Dermis blood vessel endothelial cell (primary cell): Measurements from ENCODE around the gene LPP. TPM values are rescaled to one million over a fixed set of nuclear protein-coding genes. Genes with fewer than 3 reads are reported as not detected.
"Not testable (repeated sequence)": the region's sequence is repeated elsewhere in the genome, so short reads cannot be mapped to it uniquely, and the experiment has no call there.

Experiments used
- DNase-seq: peaks from one replicate; pipeline ENCODE4 v3.0.0; 2010
- total RNA-seq: library from RNA; depleted of rRNA; stranded (reverse); fragments of >200 nt; gene quantifications from 2 replicates; pipeline ENCODE4 v1.2.3, GENCODE V29; 2014

Gene LPP
- total RNA-seq, 1 donor from 2014 or later, result 45.8 TPM

DNA sequence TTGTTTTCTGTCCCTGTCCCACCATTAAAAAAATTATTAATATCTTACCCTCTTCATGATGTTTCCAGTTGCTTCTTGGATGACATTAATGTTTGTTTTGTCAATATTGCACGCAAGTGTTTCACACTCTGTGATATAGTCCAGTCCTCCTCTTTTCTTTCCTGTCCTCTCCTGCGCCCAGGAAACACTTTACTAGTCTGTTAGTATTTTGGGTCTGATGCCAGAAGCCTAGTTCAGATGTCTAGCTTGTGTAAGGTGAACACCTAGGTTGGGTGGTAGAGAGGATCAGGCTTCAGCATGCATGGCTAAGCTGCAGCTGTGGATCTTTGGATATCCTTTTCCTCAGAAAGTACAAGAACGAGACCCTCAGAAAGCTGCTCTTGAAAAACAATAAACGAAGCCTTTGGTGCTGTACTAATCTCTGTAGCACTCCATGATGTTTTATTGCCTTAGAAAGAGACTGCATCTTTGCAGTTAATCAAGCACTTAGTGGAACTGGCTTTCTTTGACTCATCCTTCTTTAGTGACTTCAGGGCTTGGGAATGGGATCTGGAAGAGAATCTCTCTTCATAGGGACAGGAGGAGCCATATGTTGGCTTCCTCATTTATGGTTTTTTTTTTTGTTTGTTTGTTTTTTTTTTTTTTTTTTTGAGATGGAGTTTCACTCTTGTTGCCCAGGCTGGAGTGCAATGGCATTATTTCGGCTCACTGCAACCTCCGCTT, 253.4 kb downstream of the LPP start:
- no peak for DNase-seq

DNA sequence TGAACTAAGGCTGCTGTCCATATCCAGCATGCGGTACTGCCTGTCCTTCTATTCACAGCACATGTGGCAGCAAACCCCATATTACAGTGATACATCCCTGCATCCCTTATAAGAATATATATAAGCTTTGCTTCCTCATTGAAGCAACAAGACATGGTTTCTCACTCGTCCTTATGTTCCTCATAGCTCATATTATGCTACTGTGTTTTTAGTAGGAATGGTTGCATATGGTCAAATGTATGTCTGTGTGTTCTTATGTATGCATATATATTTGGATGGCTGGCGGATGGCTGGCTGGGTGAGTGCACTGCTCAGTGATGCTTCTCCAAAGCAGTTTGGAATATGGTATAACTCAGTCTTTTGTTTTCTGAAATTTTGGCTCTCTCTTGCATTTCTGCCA, 254.9 kb downstream of the LPP start:
- no peak for DNase-seq

DNA sequence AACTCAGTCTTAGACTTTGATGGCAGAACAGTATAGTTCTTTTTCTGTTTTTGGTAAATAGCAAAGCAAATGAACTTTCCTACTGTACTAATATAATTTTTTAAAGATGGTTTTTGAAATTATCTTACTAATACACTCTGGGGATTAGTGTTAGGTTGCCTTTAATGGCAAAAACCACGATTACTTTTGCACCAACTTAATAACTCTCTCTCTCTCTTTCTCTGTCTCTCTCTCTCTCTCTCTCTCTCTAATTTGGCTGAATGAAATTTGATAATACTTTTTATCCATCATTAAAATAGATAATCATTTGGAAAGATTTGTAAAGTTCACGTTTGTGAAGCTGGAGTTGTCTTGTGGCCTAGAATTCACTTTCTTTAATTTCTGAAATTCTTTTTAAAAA, 257.8 kb downstream of the LPP start:
- DNase-seq, result no peak

DNA sequence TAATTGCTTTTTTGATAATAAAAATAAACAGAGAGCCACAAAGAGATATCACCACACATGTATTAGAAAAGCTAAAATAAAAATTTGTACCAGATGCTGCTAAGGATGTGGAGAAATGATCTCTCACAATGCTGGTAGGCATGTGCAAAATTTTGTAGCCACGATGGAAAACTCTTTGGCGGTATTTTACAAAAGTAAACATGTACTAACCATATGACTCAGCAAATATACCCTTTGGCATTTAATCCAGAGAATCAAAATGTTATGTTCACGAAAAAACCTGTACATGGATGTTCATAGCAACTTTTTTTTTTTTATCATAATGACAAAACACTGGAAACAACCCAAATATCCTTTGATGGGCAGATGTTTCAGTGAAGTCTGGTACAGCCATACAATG, 261.2 kb downstream of the LPP start:
- DNase-seq, result no peak

DNA sequence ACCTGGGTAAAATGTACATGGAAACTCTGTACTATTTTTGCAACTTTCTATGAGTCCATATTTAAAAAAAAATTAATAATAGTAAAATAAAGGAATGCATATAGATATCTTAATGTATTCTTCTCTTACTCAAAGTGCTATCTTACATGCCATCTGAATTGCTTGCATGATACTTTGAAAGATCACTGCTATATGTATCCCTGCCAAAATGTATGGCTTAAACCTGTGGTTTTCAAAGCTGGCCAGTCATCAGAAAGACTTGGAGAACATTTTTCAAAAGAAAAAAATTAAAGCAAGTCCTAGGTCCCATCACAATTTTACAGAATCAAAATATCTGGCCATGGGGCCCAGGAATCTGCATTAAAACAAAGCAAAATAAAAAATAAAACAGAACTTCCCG, 262.1 kb downstream of the LPP start:
- DNase-seq, result no peak

DNA sequence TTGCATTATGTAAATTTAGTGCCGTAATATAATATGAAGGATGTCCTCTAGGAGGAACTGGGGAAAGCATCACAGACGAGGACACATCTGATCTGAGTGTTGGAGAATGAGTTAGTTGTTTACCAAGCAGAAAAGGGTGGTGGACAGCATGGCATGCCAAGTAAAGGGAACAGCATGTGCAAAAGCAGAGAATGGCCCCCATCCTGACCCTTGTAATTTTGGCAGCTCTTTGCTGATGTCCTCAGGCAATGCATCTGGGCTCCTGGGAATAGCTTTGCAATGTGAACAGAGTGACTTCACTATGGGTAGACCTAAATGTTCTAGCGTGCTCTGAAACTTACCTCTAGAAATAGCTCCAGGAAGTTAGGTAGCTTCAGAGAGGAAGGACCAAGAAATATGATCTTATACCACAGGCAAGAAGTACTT, 263.3 kb downstream of the LPP start:
- no peak for DNase-seq

DNA sequence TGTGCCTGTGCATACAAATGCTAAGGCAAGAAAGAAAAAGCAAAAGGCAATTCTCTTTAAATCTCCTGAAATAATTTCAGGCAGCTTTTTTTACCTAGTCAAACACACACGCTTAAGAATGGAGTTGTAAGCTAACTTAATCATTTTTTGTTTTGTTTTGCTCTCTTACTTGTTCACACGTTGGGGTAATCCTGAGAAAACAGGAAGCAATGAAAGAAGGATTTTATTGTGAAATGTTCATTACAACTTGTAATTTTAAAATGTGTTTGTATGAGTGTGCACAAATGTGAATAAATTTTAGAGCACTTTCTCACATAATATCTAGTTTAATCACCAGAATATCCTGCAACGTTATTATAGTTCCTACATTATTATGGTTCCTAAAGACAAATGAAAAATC, 263.8 kb downstream of the LPP start:
- no peak for DNase-seq

DNA sequence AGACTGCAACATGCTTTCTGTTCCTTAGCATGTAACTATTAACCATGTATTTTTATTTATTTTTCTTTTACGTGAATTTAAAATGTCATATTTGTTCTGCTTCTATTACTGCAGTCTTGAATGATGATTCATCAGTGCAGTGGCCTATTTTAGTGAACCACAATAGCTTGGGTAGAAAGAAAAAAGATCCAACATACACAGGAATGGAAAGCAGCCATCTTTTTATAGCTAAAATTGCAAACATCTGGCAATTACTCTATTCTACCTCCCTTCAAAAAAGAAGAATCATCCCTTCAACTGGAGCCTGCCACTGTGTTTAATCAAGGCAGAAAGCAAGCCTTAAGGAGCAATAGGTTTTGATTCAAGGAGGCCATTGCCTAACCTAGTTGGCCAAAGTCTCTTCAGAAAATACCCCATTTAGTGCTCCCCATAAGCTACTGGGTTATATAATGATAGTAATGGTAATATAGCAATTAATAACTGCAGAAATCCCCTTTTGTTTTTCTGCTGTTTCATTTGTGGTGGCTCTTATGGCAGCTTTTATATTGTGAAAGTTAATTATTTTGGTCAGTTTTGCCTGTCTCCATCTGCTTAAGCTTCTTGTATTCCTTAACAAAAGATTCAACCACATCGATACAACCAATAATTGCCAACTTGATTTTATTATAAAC, 267.3 kb downstream of the LPP start:
- peak; percentile 53 for DNase-seq

DNA sequence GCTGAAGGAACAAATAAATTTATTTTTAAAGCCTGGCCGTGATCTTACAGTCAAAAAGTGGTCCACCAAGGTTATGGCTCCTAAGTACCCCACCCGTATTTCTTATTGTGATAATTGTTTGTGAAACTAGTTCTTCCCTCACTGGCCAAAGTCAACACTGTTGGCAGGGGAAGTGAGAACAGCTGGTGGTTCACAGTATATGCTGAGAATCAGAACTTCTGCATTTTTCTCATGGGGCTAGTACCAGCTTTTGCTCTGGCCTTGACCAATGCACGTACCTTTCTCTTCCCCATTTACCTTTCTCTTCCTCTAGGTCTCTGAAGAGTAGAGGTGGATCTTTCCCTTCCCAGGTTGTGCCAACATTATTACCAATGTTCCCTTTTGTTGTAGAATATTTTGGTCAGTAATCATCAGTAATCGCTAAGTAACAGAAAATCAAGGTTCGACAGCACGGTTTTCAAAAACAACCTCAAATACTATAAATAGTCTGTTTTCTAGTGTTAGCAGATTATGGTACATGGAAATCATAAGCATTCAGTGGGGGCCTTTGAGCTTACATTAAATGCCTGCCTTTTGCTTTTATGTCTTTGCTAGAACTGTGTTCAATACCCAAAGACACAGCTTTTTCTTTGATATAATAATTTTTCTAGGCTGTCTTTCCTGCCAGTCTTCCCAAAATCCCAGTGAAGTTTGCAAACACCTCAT, 268.0 kb downstream of the LPP start:
- DNase-seq, result no peak

DNA sequence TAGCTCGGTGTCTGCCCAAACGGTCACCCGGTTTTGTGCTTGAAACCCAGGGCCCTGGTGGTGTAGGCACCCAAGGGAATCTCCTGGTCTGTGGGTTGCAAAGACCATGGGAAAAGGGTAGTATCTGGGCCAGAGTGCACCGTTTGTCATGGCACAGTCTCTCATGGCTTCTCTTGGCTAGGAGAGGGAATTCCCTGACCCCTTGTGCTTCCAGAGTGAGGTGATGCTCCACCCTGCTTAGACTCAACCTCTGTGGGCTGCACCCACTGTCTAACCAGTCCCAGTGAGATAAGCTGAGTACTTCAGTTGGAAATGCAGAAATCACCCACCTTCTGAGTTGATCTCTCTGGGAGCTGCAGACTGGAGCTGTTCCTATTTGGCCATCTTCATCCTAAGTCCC, 274.0 kb downstream of the LPP start:
- not testable (repeated sequence) for DNase-seq

DNA sequence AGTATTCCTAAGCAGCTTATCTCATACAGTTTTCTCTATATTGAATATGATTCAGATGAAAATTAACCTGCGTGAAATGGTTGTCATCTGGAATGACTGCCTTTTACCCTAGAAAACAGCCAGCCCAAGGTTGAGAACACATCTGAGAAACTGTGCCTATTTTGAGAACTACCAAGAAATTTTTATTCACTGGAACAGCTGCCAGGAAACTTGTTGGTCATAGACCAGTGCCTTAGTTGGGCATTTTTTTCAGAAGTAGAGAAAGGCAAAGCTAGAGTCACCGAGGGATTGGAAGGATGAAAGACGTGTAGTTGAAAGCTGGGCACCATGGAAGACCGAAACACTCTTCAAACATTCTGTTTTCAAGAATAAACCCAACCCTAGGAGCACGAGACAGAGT, 277.1 kb downstream of the LPP start:
- DNase-seq, result no peak

DNA sequence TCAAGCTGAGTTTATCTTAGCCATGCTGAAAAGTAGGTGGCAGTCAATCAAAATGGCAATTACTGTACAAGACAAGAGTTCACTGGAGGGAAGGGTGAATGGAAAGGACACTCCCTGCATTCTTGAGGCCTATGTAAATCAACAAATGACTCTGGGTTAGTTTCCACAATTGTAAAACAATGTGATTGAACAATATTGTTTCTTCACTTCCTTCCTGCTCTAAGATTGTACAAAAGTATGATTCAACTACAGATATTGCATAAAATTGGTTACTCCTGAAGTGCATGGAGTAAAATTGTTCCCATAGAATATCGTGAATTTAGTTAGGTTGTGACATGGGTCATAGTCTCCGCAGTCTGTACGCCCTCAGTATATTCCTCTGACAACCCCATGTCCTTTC, 277.6 kb downstream of the LPP start:
- peak; percentile 85 for DNase-seq

DNA sequence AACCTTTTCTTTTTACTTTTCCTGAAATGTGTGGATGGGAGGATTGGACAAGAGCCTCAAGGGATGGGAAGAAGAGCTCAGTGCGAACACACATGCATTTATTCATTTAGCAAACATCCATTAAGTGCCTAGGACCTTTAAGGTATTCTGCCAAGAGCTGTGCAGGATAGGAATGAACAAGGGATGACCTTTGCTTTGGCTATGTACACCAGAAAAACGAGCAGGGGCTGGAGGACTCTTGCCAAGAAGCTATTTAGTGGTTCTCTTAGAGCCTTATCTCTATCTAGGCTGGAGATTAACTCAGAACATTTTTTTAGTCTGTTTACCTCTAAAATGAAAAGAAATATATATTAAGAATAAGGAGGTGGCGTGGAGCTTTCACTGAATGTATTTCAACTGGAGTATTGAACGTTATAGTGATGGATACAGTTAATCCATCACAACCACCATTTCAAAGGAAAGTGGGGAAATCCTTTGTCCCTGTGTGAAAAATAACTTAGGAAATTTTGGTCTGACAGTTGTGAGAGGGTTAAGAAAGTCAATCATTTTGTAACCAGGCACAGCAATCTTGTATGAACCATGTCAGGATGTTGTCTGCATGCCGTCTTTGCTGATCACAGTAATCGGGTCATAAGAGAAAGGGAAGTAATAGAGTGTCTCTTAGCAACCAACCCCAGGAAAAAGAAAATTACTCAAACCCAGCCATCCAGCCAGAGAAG, 279.0 kb downstream of the LPP start:
- DNase-seq, result peak; percentile 75

DNA sequence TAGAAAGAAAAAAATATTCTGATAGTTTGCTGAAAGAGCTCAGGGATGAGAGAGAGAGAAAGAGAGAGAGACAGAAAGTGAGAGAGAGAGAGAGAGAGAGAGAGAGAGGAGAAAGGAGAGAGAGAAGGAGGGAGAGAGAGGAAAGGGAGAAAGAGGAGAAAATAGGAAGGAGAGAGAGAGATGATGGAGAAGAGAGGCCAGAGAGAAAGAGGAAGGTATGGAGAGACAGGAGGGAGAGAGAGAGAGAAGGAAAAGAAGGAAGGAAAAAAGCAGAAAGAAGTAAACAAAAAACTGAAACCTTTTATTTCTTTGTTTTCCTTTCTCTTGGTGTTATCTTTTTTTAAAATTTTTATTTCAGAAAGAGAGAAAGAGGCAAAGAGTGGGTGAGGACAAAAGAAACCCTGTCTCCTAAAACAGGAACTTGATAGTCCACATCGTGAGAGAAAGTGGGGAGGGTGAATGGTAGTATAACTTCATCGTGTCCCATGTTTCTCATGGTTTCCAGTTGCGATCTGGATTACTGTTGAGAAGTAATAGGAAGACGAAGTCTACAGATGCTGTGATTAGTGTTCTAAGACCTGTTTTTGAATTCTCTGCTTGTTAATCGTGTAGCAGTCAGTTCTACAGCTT, 279.7 kb downstream of the LPP start:
- no peak for DNase-seq

DNA sequence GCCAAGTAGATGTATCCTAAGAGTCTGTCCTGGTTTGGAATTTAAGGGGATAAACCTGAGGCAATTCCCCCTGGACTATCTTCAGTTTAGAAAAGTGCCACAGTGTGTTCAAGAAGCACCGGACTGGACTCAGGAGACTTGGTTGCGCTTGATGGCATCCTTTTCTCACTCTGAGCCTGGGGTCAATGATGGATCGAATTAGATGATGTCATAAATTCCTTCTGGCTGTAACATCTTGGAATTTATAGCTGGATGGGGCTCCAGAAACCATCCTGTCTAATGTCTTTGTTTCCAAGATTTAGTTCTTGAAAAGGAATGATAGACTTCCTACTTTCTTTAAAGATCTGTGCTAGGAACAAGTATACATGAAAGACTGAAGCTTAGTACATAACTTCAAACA, 280.6 kb downstream of the LPP start:
- DNase-seq, result no peak

DNA sequence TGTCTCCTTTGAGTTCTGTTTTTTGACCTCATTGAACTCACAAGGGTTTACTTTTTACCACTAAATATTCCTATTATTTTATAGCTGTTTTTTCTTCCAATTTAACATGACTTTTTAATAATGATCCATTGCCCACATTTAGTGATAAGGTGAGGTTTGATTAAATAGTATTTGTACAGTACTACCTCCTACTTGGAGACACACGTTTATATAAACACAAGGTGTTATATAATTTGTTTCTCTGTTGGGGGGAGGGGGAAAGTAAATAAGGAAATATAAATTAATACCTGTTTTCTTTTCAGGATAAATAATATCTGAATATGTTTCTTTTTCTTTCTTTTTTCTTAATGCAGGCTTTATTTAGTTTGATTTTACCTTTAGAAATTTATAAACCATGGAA, 281.3 kb downstream of the LPP start:
- DNase-seq, result no peak

DNA sequence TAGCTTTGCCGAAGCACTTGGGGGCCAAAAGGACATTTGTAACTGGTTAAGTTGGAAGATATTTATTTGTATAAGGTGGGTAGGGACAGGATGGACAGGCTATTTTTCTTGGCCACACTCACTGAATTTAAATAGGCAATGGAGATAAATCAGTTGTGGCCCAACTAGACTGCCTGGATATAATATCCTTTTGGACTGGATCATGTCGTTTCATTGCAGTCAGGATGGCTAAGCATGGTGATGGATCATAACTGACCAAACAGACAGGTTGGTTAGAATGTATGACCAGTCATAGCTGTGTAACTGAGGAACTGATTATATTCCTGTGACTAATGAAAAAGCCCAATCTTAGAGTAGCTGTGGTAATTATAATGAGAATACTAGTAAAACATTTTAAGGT, 284.0 kb downstream of the LPP start:
- peak; percentile 19 for DNase-seq

DNA sequence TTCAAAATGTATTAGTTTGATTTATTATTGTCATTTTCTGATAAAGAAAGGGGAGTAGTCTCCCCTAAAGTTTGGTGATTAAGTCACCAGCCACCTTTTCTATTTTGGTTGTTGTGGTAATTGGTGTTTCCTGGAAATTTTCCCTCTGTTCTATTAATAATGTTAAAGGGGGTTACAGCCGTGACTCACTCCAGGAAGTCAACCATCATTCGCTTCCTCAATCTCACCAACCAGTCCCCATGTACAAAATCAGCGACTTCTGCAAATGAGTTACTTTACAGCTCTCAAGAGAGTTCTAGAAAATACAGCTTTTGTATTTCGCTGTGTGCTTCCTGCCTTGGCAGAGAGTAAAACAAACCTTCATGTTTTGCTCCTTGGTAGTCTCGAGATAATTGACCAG, 285.1 kb downstream of the LPP start:
- peak; percentile 88 for DNase-seq

DNA sequence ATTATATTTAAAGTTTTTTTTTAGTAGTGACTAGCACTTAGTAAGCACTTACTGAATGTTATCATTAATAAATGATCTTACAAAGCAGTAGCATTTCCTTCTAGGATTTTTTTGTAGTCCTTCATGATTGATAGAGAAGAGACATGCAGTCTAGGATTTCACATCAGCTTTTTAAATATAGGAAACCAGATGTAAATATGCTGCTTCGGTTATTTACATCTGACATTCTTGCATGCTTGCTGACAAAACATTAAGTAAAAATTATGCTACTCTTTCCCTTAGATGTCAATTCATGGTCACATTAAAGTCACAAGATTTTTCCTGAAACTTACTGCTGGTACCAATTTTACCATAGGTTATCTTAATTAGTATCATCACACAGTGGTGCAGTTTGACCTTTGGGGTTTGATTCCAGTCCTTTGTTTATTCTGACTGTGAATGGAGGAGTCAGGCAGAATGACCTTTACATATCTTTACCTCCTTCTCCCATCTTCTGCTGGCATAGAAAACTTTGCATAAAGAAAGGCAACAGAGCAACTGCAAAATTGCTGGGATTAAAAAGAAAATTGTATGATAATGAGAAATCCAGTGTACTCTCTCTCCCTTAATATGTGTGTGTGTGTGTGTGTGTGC, 286.5 kb downstream of the LPP start:
- no peak for DNase-seq

DNA sequence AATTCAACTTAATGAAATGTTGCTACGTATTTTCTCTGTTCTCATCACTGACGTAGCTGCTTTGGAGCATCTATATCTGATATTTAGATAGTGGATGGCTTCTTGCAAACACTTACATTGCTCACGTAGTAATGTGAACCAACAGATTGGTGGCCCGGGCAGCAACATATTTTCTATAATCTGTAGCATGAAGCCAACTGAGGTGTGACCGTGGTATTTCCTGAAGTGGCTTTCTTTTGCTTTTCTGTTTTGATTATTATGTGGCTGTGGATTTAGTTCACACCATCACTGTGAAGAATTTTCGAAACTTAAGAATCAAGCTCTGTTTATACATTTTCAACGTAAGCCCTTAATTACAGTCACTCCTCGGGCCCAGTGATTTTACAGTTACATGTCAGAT, 288.5 kb downstream of the LPP start:
- no peak for DNase-seq

DNA sequence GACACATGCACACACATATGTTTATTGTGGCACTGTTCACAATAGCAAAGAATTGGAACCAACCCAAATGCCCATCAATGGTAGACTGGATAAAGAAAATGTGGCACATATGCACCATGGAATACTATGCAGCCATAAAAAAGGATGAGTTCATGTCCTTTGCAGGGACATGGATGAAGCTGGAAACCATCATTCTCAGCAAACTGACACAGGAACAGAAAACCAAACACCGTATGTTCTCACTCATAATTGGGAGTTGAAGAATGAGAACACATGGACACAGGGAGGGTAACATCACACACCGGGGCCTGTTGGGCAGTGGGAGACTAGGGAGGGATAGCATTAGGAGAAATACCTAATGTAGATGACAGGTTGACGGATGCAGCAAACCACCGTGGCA, 291.2 kb downstream of the LPP start:
- not testable (repeated sequence) for DNase-seq

DNA sequence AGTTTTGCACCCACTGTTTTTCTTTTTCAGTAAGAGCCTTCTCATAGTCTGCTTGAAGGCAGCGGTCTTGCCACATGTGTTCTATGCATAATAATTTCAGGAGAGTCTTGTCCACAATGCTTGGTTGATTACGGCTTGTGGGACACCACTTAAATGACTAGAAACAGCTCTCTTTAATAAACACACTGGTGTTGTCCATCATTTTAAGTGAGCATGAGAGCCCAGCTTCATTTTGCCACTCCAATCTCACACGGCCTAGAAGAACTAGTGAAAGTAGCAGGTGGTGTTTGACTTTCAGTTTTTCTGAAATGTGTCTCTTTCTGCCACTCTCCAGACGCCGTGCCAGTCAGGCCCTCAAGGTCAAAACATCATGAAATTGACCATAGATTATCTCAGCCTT, 292.1 kb downstream of the LPP start:
- no peak for DNase-seq
